Activated T-cell treated with anti-CD3 and anti-CD28 coated beads, Interleukin-2, amount 50 U/mL, for 24 hours (primary cell): ENCODE results near the gene BTBD1.

Experiments used
- DNase-seq: peaks from one replicate; pipeline ENCODE4 v3.0.0-alpha.2; 2020
- H3K27ac Mint-ChIP-seq: 2 replicates; pipeline ENCODE4 v1.8.0; 2020; ENCODE audit warnings: mild to moderate bottlenecking, mixed read lengths
- H3K27me3 Mint-ChIP-seq: 2 replicates; pipeline ENCODE4 v1.8.0; 2020; ENCODE audit warnings: mixed read lengths
- H3K36me3 Mint-ChIP-seq: 2 replicates; pipeline ENCODE4 v1.8.0; 2020; ENCODE audit warnings: low read depth, mixed read lengths
- H3K4me1 Mint-ChIP-seq: 2 replicates; pipeline ENCODE4 v1.8.0; 2020; ENCODE audit warnings: low read depth, mixed read lengths
- H3K4me3 Mint-ChIP-seq: 2 replicates; pipeline ENCODE4 v1.8.0; 2020; ENCODE audit warnings: mild to moderate bottlenecking, moderate library complexity, mixed read lengths
- H3K9me3 Mint-ChIP-seq: 2 replicates; pipeline ENCODE4 v1.8.0; 2020; ENCODE audit warnings: mixed read lengths

The BTBD1 gene

GRCh38 chr15:82977076-82977475 is 90.0 kb downstream of the BTBD1 start:
- H3K4me3 Mint-ChIP-seq, result no peak overlapping the region
- no peak overlapping the region for H3K27ac Mint-ChIP-seq
- no peaks in the 10 kb centered on the region for H3K27me3 Mint-ChIP-seq
- no peak for DNase-seq
- peaks cover 7% of the 10 kb centered on the region for H3K4me1 Mint-ChIP-seq
- no peaks in the 10 kb centered on the region for H3K9me3 Mint-ChIP-seq
- no peaks in the 10 kb centered on the region for H3K36me3 Mint-ChIP-seq

GRCh38 chr15:82972990-82973389 is 94.1 kb downstream of the BTBD1 start:
- Mint-ChIP-seq H3K4me3 (no peak overlapping the region), H3K9me3 (no peaks in the 10 kb centered on the region), H3K27me3 (no peaks in the 10 kb centered on the region), H3K36me3 (no peaks in the 10 kb centered on the region), H3K27ac (no peak overlapping the region), H3K4me1 (no peaks in the 10 kb centered on the region)
- no peak for DNase-seq

DNA sequence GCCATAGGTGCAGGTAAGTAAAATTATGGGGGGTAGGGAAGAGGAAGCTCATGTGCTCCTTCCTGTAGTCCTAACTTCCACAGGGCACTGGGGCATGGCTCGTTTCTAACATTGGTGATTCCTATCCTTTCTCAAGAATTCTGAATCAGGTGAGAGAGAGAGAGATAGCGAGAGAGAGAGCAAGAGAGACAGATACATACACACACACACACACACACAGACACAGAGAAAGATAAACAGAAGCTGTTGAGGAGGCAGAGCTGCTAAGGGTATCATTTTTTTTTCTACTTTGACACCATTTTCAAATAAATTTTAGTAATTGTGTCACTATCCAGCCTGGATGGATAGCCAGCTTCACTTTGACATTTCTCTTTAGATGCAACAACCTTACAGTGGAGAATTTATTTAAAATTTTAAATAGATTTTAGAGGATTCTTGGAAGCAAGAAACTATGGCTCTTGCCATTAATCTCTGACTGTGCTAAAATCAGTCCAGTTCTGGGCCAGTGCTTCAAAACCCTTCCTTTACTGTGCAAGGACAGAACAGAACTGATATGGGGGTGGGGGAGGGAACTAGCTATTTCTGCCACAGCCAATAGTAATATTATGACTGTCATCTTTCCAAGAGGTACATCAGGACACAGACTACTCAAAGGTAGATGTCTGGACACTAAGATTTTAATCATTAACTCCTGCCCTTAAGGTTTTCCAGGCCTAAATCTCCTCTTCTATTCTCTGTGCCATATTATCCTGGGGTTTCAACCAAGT is 95.7 kb downstream of the BTBD1 start:
- Mint-ChIP-seq H3K27me3 (no peaks in the 10 kb centered on the region), H3K36me3 (no peaks in the 10 kb centered on the region), H3K4me3 (no peak overlapping the region), H3K9me3 (no peaks in the 10 kb centered on the region), H3K27ac (no peak overlapping the region), H3K4me1 (peaks cover 7% of the 10 kb centered on the region)
- DNase-seq, result no peak

GRCh38 chr15:82970696-82971095 is 96.4 kb downstream of the BTBD1 start:
- Mint-ChIP-seq H3K4me3 (no peak overlapping the region), H3K36me3 (no peaks in the 10 kb centered on the region), H3K9me3 (no peaks in the 10 kb centered on the region), H3K4me1 (peaks cover 12% of the 10 kb centered on the region), H3K27me3 (no peaks in the 10 kb centered on the region), H3K27ac (no peak overlapping the region)
- DNase-seq, result no peak

- no peak overlapping the region for H3K4me3 Mint-ChIP-seq
- no peaks in the 10 kb centered on the region for H3K27me3 Mint-ChIP-seq
- DNase-seq, result no peak
- H3K9me3 Mint-ChIP-seq, result no peaks in the 10 kb centered on the region
- no peak overlapping the region for H3K27ac Mint-ChIP-seq
- H3K36me3 Mint-ChIP-seq, result no peaks in the 10 kb centered on the region
- peaks cover 12% of the 10 kb centered on the region for H3K4me1 Mint-ChIP-seq
These were observed 96.9 kb downstream of the BTBD1 start for GRCh38 chr15:82970078-82970686.

GRCh38 chr15:82969353-82969752 is 97.7 kb downstream of the BTBD1 start:
- H3K4me3 Mint-ChIP-seq, result no peak overlapping the region
- no peak for DNase-seq
- H3K27ac Mint-ChIP-seq, result no peak overlapping the region
- H3K27me3 Mint-ChIP-seq, result no peaks in the 10 kb centered on the region
- peaks cover 12% of the 10 kb centered on the region for H3K4me1 Mint-ChIP-seq
- H3K36me3 Mint-ChIP-seq, result no peaks in the 10 kb centered on the region
- no peaks in the 10 kb centered on the region for H3K9me3 Mint-ChIP-seq

GRCh38 chr15:82968066-82968465 is 99.0 kb downstream of the BTBD1 start:
- DNase-seq, result no peak
- no peaks in the 10 kb centered on the region for H3K27me3 Mint-ChIP-seq
- no peak overlapping the region for H3K27ac Mint-ChIP-seq
- H3K36me3 Mint-ChIP-seq, result no peaks in the 10 kb centered on the region
- H3K4me3 Mint-ChIP-seq, result no peak overlapping the region
- no peaks in the 10 kb centered on the region for H3K9me3 Mint-ChIP-seq
- H3K4me1 Mint-ChIP-seq, result peaks cover 12% of the 10 kb centered on the region

DNA sequence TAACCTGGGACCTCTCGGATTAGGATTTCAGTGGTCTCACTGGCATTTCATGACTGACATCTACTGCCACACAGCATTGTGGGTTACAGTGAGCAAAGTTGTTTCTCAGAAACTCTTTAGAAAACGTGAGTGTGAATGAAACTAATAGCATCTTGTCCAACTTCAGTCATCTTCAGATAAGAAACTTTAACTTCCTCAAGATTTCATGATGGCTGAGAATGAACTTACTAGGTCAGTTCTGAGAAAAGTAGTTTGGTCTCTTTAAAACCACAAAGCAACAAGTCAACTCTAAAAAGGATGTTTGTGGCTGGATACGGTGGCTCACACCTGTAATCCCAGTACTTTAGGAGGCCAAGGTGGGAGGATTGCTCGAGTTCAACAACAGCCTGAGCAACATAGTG is 100.4 kb downstream of the BTBD1 start:
- Mint-ChIP-seq H3K27me3 (no peaks in the 10 kb centered on the region), H3K9me3 (no peaks in the 10 kb centered on the region), H3K27ac (peak overlapping the region; percentile 26), H3K4me1 (peaks cover 12% of the 10 kb centered on the region), H3K4me3 (no peak overlapping the region), H3K36me3 (no peaks in the 10 kb centered on the region)
- DNase-seq, result no peak
